GM18858 (cell line): ENCODE measurements around the gene EHD1.

ENCODE experiments used
- ATAC-seq: cut with Tn5 transposase; IDR thresholded peaks from one replicate; pipeline ENCODE4 v1.9.1; 2021; ENCODE audit not compliant: unreplicated experiment

Gene EHD1

DNA sequence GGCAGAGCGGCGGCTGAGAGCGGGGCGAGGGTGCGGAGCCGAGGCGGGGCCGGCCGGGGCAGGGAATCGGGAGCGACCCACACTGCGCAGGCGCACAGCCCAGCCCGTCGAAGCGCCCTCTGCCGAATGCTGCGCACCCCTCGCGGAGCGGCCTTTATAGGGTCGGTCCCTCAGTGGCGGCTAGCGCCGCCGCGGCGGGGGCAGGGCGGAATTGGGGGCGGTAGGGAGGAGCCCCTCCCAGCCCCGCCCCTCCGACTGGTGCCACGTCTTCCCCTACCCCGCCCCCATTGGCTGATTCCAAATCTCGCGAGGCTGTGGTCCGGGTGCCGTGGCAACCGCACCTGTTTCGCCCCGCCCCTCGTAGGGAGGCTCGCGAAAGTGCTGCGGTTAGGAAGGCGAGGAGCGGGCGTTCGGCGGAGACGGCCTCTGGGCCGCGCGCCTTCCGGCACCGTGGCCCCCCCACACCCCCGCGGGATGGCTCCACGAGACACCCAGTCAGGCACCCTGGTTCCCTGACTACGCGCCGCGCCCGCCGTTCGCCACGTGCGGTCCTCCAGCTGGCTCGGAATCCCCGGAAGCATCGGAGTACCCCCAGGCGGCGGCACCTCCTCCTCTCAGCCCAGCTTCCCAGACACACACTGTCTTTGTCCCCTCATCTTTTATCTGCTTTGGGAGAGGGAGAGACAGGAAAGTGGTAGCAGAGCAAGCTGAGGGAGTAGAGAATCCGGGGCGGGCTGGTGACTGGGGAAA is at the start of gene EHD1:
TSS of gene EHD1 (minus strand) at position 128 of the 750 bp plus-strand sequence. CDS start 157 bp downstream, outside the sequence.
- ATAC-seq: peak; percentile 48

- ATAC-seq: no peak
Measured at GRCh38 chr11:64926689-64927088, 48.3 kb upstream of the EHD1 start.

- no peak for ATAC-seq
Measured at GRCh38 chr11:64925536-64926436, 47.4 kb upstream of the EHD1 start.

DNA sequence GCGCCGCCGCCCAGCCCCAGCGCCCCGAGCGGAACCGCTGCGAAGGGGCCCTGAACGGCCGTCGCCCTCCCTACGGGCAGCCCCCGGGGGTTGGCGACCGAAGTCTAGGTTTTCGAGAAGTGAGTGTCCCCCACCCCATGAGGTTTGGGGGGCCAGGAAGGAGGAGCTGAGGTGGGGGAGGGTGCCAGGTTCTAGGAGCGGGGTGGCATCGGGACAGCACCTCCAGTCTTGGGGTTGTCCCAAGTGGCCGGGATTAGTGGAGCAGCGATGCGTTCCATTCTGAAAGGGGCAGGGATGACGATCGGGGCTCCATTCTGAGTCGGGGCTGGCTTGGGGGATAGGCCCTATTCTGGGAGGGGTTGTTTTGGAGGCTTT is 46.5 kb upstream of the EHD1 start:
- no peak for ATAC-seq

GRCh38 chr11:64923944-64924909 is 45.8 kb upstream of the EHD1 start, which contains the start of gene PPP2R5B:
TSS of gene PPP2R5B (plus strand) at chr11:64924689. CDS start at chr11:64925735, 1,046 bp downstream.
- ATAC-seq: peak; percentile 70

DNA sequence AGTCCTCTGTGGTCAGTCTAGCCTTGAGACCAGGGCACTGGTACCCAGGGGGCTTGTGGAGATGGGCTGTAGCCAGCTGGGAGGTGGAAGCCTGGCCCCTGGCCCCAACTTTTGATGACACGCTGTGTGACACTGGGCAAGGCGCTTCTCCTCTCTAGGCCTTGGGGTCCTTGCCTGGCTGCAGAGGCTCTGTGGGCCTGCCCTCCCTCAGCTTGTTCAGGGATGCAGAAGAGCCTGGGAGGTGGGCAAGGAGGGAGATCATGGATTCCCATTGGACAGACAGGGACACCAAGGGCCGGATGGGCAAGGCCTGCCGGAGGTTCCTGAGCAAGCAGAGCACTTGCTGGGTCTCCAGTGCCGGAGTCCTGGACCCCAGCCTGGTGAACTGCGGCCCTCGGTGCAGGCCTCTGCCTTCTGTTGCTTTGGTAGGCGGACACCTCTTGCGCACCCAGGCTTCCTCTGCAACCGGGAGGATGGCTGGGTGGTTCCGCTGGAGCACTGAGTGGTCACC is 44.8 kb upstream of the EHD1 start:
- no peak for ATAC-seq

GRCh38 chr11:64921384-64921783 is 43.0 kb upstream of the EHD1 start:
- no peak for ATAC-seq

DNA sequence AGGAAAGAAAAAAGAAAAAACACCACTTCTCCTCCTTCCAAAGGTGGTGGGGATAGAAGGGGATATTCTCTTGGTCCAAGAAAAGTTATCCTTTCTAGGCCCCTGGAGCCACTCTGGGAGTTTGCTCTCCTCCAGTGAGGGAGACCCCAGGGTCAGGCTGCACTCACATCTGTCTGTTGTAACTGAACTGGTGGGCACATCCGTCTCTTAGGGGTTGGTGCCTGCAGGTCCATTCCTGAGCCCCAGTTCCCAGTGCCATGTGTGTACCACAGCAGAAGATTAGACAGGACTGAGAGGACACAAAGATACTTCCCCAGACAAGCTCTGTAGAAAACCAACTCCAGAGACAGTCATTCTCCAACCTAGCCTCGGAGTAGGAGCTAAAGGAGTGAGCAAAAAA is 41.7 kb upstream of the EHD1 start:
- ATAC-seq: no peak

DNA sequence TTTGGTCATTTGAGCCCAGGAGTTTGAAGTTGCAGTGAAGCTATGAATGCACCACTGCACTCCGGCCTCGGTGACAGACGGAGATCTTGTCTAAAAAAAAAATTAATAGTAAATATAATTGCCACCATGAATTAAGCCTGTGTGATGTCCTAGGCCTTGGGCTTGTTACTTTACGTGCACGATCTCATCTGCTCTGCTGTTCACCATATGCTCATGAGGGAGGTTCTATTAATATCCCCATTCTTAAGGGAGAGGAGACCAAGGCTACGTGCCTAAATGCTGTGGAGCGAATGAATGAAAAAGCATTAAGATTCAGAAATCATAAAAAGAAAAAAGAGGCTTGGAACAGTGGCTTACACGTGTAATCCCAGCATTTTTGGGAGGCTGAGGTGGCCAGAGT is 41.2 kb upstream of the EHD1 start:
- ATAC-seq: no peak

- no peak for ATAC-seq
Measured at GRCh38 chr11:64918017-64918416, 39.6 kb upstream of the EHD1 start.

DNA sequence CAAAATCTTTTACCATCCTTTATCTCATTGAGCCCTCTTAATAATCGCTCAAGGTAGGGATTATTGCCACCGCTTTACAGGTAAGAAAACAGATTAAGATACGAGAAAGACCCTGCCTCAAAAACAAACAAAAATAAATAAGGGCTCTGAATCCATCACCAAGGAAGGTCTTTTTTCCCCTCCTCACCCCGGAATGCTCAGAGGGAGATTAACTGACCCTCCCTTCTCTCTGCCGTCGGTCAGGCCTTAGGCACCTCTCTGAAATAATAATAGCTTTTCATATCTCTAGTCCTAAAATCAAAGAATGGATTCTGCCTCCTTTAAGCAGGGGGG is 39.2 kb upstream of the EHD1 start:
- no peak for ATAC-seq

- peak; percentile 89 for ATAC-seq
Measured at GRCh38 chr11:64916775-64917662, 38.6 kb upstream of the EHD1 start, which contains the start of gene ATG2A. TSS of gene ATG2A (minus strand) at chr11:64917209. CDS start at chr11:64917135, 74 bp downstream.

DNA sequence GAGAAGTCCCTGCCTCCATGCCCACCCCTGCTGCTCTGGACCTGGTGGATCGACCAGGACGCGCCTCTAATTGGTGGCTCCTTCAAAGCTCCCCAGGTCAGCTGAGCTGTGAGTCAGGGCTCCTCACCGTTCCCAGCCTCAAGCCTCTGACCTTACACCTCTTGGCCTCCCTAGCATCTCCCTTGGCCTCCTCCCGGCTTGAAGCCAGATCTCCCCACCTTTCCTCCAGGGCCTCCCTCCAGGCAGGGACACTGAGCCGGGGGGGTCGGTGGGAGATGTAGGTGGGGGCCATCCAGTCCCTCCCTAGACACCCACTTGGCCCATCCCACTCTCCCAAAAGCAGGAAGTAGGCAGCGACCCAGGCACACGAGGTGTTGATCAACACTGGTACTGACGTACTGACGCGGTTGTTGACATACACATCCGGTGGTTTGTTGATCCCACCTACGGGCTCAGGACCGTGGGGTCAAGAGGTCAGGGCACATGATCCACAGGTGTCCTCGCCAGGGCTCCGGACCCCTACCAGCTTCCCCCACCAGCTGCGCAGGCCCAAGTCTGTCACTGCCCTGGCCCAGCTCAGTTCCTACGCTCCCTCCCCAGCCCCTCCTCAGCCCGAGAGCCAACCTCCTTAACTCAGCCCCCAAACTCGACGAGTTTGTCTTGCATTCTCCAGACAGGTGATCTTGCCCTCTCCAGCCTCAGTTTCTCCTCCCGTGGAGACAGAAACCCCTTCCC is 37.8 kb upstream of the EHD1 start:
- no peak for ATAC-seq

GRCh38 chr11:64915376-64915887 is 37.0 kb upstream of the EHD1 start:
- no peak for ATAC-seq

- no peak for ATAC-seq
Measured at GRCh38 chr11:64914123-64914522, 35.7 kb upstream of the EHD1 start.

DNA sequence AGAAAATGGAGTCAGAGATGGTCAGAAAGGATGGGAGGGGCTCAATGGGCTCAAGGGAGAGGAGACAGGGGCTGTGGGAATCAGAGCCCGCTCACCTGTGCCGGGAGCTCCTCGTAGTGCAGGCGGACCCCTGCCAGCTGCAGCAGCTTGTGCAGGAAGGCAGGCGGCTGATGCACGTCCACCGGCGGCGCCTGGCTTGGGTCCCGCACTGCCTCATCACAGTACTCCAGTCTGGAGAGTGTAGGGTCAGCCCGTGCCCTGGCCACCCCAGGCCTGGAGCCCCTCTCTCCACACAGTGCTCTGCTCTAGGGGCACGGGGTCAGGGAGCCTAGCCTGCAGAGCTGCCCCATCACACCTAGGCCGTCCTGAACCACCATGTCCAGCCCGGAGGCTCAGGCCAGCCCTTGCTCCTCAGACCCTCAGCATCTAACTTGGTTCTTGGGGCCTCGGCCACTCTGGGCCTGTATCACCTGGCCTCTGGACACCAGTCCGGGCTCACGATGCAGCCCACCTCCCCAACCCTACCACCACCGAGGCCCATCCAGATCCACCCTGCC is 34.8 kb upstream of the EHD1 start:
- ATAC-seq: no peak

- no peak for ATAC-seq
Measured at GRCh38 chr11:64911689-64912088, 33.3 kb upstream of the EHD1 start.

DNA sequence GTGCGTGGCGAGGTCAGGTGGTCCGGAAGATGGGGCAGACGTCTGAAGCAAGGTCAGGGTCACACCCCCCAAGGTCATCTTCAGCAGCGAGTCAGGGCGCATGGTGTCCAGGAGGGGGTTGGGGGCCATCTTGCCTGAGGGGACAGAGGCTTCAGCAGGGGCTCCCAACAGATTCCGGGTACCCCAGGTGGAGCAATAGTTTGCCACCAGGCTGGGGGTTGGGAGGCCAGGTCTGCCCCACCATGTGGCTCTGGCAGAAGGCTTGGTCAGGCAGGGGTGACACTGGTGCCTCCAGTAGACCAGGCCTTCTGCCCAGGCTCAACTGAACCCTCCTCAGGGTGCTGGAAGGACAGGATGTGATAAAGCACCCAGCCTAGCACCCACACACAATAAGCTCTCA is 32.7 kb upstream of the EHD1 start:
- ATAC-seq: no peak
